Measurements from ENCODE around the gene SMAP2.

SMAP2 gene

GRCh38 chr1:40421431-40422384 is 48.2 kb downstream of the SMAP2 start:
- peak; percentile 35 for DNase-seq (ENCODE audit: low spot score)

GRCh38 chr1:40422630-40423263 is 49.2 kb downstream of the SMAP2 start:
- DNase-seq (ENCODE audit: low spot score) = no peak

GRCh38 chr1:40423264-40423642 is 49.7 kb downstream of the SMAP2 start:
- no peak for DNase-seq (ENCODE audit: low spot score)

GRCh38 chr1:40423951-40424618 is 50.6 kb downstream of the SMAP2 start:
- no peak for DNase-seq (ENCODE audit: low spot score)

GRCh38 chr1:40425198-40425597 is 51.7 kb downstream of the SMAP2 start:
- DNase-seq (ENCODE audit: low spot score) = no peak

- no peak for DNase-seq (ENCODE audit: low spot score)
Measured at GRCh38 chr1:40431385-40431784, 57.9 kb downstream of the SMAP2 start.

- no peak for DNase-seq (ENCODE audit: low spot score)
Measured at GRCh38 chr1:40432644-40433390, 59.3 kb downstream of the SMAP2 start.

GRCh38 chr1:40435471-40435870 is 61.9 kb downstream of the SMAP2 start:
- DNase-seq (ENCODE audit: low spot score) = no peak

- no peak for DNase-seq (ENCODE audit: low spot score)
Measured at GRCh38 chr1:40435876-40436275, 62.3 kb downstream of the SMAP2 start.

GRCh38 chr1:40438391-40439015 is 65.0 kb downstream of the SMAP2 start:
- peak; percentile 29 for DNase-seq (ENCODE audit: low spot score)

GRCh38 chr1:40439247-40439646 is 65.7 kb downstream of the SMAP2 start:
- DNase-seq (ENCODE audit: low spot score) = no peak

GRCh38 chr1:40449684-40450494 is 76.4 kb downstream of the SMAP2 start, which contains the start of gene ZFP69B:
ZFP69B (plus strand) TSS chr1:40450476; CDS start chr1:40450962, 486 bp downstream.
- DNase-seq (ENCODE audit: low spot score) = peak; percentile 81

- DNase-seq (ENCODE audit: low spot score) = no peak
Measured at GRCh38 chr1:40450495-40451237, 77.1 kb downstream of the SMAP2 start.

- DNase-seq (ENCODE audit: low spot score) = no peak
Measured at GRCh38 chr1:40451238-40451585, 77.7 kb downstream of the SMAP2 start.

GRCh38 chr1:40454873-40455272 is 81.3 kb downstream of the SMAP2 start:
- no peak for DNase-seq (ENCODE audit: low spot score)

GRCh38 chr1:40462956-40463590 is 89.5 kb downstream of the SMAP2 start:
- DNase-seq (ENCODE audit: low spot score) = no peak

- no peak for DNase-seq (ENCODE audit: low spot score)
Measured at GRCh38 chr1:40469327-40469726, 95.8 kb downstream of the SMAP2 start.

All from COLO829 (cell line).